BJ (cell line): ENCODE data around the gene ABCC2. TPM values are rescaled to one million over a fixed set of nuclear protein-coding genes. Genes with fewer than 3 reads are reported as not detected.

Experiments used
- CTCF ChIA-PET: fragments of 350-600 bp; formaldehyde crosslinking; extraction: SDS; loops from one replicate; lab custom pipeline; 2021; ENCODE audit warnings: antibody characterized with exemption, inconsistent platforms; lab: Yijun Ruan, JAX
- POLR2A ChIA-PET: fragments of 300-600 bp; sonication (Branson Sonifier 250); formaldehyde crosslinking; extraction: SDS; loops from one replicate; lab custom pipeline; 2021; ENCODE audit warnings: antibody characterized with exemption; lab: Charles Lee
- DNase-seq: peaks from one replicate; pipeline ENCODE4 v3.0.0-alpha.2; 2011; ENCODE audit warnings: low read depth
- H3K27me3 ChIP-seq: 2 replicates; pipeline ENCODE4 v1.6.0; 2011; ENCODE audit warnings: low read length; ENCODE audit not compliant: control insufficient read depth, insufficient read depth
- H3K36me3 ChIP-seq: 2 replicates; pipeline ENCODE4 v1.5.1; 2011; ENCODE audit warnings: low read length; ENCODE audit not compliant: control insufficient read depth, insufficient read depth
- H3K4me3 ChIP-seq: 2 replicates; pipeline ENCODE4 v1.5.1; 2011; ENCODE audit warnings: low read depth, mild to moderate bottlenecking, control low read depth, low read length
- polyA plus RNA-seq: library from polyadenylated mRNA; depleted of rRNA; stranded (reverse); fragments of >200 nt; gene quantifications from 2 replicates; pipeline ENCODE4 v1.2.3, GENCODE V29; 2011
- TF ChIP-seq, protein P1 (sequence below): IDR thresholded peaks from 2 replicates; pipeline ENCODE4 v1.5.1; 2011; ENCODE audit warnings: low read depth, mild to moderate bottlenecking, control low read depth, inconsistent platforms, low read length, moderate library complexity; ENCODE audit not compliant: insufficient read depth

ABCC2 gene
- polyA plus RNA-seq, 1 experiment = 0.23 TPM

DNA sequence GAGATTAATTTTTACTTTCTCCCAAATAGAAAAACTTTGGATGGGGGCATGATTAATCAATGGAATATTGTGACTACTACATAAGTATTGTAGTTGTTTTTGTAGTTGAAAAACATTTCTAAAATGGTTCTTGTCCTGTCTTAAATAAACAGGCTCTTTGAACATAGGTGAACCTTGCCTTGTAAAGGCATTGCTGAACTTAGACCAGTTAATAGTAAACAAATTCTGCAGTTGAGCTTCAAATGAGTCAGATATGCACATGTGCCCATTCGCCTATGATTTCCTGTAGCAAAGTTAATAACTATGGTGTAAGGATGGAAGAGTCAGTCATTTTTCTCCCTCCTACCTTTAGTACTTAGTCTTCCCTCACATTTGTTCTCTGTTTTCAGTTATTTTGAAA is 27.8 kb upstream of the ABCC2 start:
- H3K27me3 ChIP-seq = no peaks in the 10 kb centered on the region
- CTCF ChIA-PET = no interaction called here
- POLR2A ChIA-PET = no interaction called here
- no peak for DNase-seq
- H3K4me3 ChIP-seq = no peak overlapping the region
- no peaks in the 10 kb centered on the region for H3K36me3 ChIP-seq
- TF ChIP-seq, protein P1, sequence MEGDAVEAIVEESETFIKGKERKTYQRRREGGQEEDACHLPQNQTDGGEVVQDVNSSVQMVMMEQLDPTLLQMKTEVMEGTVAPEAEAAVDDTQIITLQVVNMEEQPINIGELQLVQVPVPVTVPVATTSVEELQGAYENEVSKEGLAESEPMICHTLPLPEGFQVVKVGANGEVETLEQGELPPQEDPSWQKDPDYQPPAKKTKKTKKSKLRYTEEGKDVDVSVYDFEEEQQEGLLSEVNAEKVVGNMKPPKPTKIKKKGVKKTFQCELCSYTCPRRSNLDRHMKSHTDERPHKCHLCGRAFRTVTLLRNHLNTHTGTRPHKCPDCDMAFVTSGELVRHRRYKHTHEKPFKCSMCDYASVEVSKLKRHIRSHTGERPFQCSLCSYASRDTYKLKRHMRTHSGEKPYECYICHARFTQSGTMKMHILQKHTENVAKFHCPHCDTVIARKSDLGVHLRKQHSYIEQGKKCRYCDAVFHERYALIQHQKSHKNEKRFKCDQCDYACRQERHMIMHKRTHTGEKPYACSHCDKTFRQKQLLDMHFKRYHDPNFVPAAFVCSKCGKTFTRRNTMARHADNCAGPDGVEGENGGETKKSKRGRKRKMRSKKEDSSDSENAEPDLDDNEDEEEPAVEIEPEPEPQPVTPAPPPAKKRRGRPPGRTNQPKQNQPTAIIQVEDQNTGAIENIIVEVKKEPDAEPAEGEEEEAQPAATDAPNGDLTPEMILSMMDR = no peak

GRCh38 chr10:99756159-99756558 is 26.3 kb upstream of the ABCC2 start:
- no peaks in the 10 kb centered on the region for H3K27me3 ChIP-seq
- CTCF ChIA-PET = no interaction called here
- peaks cover 3% of the 10 kb centered on the region; the same call in 1 of the 2 replicates for H3K36me3 ChIP-seq

DNA sequence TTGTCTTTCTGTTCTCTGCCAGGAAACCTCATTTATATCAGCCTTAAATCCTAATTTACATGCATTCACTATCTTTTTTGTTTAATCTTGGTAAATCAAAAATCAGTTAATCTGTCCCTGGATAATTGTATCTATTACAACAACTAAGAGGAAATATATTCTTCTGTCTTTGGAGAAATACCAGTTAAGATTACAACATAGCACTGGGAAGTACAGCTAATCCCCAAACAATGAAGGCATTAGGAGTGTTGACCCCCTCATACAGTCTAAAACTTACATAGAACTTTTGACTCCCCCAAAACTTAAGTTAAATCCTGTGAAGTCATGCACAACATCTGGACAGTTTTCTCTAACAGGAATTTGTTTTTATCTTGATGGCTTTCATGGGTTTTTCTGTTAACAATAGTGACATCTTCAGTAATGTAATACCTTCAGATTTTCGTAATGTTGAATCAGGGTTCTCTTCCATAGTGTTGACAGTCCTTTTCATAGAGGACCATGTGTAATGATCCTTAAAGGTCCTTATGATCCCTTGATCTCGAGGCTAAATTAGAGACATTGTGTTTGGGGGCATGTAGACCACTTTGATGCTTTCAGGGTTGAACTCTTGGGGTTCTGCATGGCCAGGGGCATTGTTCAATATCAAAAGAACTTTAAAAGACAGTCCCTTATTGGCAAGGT is 24.1 kb upstream of the ABCC2 start:
- no peak for DNase-seq
- ChIA-PET CTCF (no interaction called here), POLR2A (no interaction called here)
- TF ChIP-seq, protein P1 = no peak
- Histone ChIP-seq H3K4me3 (no peak overlapping the region), H3K27me3 (no peaks in the 10 kb centered on the region), H3K36me3 (peaks cover 3% of the 10 kb centered on the region; the same call in 1 of the 2 replicates)

More at GRCh38 chr10:99756159-99756558, 26.3 kb upstream of the ABCC2 start:
- no peak for DNase-seq
- POLR2A ChIA-PET = no interaction called here
- TF ChIP-seq, protein P1 = no peak
- H3K4me3 ChIP-seq = no peak overlapping the region

DNA sequence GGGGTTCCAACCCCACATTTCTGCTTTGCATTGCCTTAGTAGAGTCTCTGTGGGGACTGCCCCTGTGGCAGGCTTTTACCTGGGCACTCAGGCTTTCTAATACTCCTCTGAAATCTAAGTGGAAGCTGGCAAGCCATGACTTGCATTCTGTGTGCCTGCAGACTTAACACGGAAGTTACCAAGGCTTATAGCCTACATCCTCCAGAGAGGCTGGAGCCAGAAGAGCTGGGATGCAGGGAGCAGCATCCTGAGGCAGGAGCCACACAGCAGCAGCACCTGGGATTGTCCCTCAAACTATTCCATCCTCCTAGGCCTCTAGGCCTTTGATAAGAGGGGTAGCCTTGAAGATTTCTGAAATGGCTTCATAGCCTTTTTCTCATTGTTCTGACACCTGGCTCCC is 22.1 kb upstream of the ABCC2 start:
- Histone ChIP-seq H3K36me3 (peaks cover 3% of the 10 kb centered on the region; the same call in 1 of the 2 replicates), H3K27me3 (no peaks in the 10 kb centered on the region), H3K4me3 (no peak overlapping the region)
- POLR2A ChIA-PET = no interaction called here
- TF ChIP-seq, protein P1 = no peak
- CTCF ChIA-PET = no interaction called here
- DNase-seq = no peak

GRCh38 chr10:99761365-99761764 is 21.1 kb upstream of the ABCC2 start:
- POLR2A ChIA-PET = no interaction called here
- Histone ChIP-seq H3K36me3 (peaks cover 3% of the 10 kb centered on the region; the same call in 1 of the 2 replicates), H3K4me3 (no peak overlapping the region), H3K27me3 (no peaks in the 10 kb centered on the region)
- TF ChIP-seq, protein P1 = no peak
- no peak for DNase-seq
- CTCF ChIA-PET = no interaction called here
